HG02642 (cell line): ENCODE data around the gene ZNF148.

Source experiments
- ATAC-seq: cut with Tn5 transposase; IDR thresholded peaks from one replicate; pipeline ENCODE4 v1.9.1; 2021; ENCODE audit warnings: mild to moderate bottlenecking; ENCODE audit not compliant: unreplicated experiment, poor library complexity

Gene ZNF148

GRCh38 chr3:125337506-125337905 is 37.6 kb downstream of the ZNF148 start:
- ATAC-seq = no peak

DNA sequence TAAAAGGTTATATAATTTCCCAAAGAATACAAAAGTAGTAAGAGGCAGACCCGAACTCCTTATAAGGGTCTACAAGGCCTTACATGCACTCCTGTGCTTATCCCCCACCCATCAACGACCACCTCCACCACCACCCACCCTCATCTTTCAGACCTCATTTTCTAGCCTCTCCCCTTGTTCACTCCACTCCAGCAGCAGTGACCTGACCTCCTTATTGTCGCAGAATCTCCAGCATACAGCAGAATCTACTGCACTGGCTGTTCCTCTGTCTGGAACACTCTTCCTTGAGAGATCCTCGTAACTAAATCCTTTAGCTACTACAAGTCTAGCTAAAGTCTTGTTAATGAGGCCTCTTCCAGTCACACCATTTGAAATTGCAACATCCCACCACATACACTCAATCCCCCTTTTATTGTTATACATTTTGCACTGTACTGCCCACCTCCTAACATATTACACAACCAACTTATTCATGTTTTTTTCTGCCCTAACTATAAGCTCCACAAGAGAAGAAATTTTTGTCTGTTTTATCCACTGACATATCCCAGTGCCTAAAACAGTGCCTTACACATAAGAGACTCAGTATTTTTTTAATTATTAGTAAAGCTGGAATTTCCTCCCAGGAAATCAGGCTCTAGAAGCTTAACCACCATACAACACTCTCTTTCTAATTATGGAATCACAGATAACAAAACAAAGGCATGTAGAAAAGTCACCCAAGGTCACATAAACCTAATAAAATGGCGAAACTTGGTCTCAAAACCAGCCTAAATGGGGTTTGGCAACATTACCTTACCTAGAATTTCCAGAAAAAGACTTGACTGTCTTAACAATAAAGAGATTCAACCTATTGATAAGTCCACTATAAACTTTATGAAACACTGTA is 40.2 kb downstream of the ZNF148 start:
- no peak for ATAC-seq

DNA sequence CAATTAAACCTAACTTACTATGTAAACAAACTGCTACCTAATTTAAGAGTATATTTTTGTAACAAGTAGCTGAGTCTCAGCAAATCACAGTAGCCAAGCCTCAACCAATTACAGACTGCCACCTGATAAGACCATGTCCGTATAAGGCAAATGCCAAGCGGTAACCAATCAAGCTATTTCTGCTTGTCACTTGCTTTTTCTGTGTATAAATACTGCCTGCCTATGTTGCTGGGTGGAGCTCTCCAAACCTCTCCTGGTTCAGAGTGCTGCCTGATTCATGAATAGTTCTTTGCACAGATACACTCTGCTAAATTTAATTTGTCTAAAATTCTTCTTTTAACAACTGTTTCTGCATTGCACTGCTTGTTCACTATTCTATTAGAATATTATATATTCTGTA is 42.6 kb downstream of the ZNF148 start:
- no peak for ATAC-seq

- no peak for ATAC-seq
Measured at GRCh38 chr3:125331243-125331642, 43.9 kb downstream of the ZNF148 start.

DNA sequence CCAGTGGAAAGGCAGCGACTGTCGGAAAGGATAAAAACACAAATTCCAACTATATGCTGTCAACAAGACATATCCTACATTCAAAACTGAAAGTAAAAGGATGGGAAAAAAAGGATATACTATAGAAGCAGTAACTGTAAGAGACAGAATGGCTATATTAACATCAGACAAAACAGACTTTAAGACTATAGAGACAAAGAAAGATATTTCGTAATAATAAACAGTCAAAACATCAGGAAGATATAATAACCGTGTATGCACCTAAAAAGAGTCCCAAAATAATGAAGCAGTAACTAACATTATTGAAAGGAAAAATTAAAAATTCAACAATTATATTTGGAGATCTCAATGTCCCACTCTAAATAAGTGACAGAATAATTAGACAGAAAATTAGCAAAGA is 48.2 kb downstream of the ZNF148 start:
- ATAC-seq = no peak

GRCh38 chr3:125325746-125326145 is 49.4 kb downstream of the ZNF148 start:
- ATAC-seq = no peak

DNA sequence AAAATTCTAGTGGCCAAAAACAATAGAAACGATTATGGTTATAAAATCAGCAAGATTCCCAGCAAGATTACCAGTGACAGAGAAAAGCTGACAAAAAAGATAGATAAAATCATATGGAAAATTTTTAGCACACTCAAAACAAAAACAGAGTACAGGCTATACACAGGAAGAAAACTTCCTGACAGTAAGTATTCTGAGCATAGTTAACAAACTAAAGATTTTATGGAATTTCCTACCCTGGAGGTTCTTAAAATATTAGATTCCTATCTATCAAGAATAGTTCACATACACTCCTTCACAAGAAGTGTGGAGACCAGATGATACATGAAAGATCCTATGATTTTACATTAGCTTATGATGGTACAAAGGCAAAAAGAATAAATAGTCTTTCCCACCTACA is 50.8 kb downstream of the ZNF148 start:
- ATAC-seq = no peak

DNA sequence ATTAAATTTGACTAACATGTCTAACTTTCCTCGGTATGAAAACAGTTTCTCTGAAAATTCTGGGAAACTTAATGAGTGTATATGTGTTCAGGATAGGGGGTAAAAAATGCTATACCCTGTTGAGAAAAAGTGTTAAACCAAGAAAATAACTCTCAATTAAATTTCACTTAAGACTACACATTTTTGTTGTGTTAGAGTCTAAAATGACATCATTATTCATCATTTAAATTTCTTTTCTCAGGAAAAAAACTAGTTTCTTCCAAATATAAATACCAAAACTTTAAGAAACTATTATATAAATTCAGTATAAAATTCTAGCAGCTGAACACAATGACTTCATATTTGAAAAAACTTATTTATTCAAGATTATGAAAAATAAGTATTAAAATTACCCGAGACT is 52.2 kb downstream of the ZNF148 start:
- no peak for ATAC-seq

- ATAC-seq = no peak
Measured at GRCh38 chr3:125322166-125322565, 53.0 kb downstream of the ZNF148 start.

GRCh38 chr3:125319765-125320164 is 55.4 kb downstream of the ZNF148 start:
- no peak for ATAC-seq

GRCh38 chr3:125318871-125319270 is 56.3 kb downstream of the ZNF148 start:
- ATAC-seq = no peak

GRCh38 chr3:125318167-125318865 is 56.8 kb downstream of the ZNF148 start:
- no peak for ATAC-seq

DNA sequence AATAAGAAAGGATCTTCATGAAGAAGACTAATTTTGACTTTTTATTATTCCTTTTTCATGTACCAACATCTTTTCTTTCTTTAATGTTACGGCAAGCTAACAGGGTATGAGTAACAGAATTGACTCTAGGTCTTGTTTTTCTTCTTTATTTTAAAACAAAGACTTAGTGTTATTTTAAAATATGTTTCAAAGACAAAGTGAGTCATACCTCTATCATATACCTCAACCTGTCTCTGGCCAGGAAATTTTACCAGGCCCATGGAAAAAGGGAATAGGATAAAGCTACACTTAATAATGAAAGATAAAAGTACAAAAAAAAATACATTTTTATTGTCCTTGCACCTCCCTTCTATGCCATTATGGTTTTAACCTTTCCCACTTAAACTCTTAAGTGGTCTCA is 57.4 kb downstream of the ZNF148 start:
- ATAC-seq = no peak

DNA sequence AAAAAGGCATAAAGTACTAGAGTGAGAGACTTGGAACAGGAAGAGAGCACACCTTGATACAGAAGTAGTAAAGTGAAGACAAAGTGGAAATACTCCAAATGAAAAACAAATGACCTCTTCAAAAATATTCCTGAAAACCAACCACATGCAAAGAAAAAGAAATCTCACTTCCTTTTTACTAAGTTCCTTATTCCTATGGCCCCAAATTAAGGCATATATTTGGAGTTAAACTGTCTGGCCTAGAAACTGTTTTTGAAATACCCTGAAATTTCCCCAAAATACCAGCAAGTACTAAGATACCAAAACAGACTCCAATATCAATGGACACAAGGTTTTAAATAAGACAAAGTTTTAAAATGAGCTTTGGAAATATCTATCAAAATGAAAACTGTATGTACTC is 58.2 kb downstream of the ZNF148 start:
- no peak for ATAC-seq

- ATAC-seq = no peak
Measured at GRCh38 chr3:125316246-125316645, 58.9 kb downstream of the ZNF148 start.

- no peak for ATAC-seq
Measured at GRCh38 chr3:125313060-125313635, 62.0 kb downstream of the ZNF148 start.

- ATAC-seq = no peak
Measured at GRCh38 chr3:125310623-125311081, 64.5 kb downstream of the ZNF148 start.

GRCh38 chr3:125309476-125309875 is 65.6 kb downstream of the ZNF148 start:
- ATAC-seq = no peak

DNA sequence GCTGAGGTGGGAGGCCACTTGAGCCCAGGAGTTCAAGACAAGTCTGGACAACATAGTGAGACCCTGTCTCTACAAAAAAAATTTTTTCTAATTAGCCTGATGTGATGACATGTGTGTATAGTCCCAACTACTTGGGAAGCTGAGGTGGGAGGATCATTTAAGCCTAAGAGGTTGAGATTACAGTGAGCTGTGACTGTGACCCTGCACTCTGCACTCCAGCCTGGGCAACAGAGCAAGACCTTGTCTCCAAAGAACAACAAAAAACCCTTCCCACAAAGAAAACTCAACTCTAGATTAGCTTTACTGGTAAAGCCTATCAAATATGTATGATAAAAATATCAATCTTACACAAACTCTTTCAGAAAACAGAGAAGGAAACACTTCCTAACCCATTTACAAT is 68.5 kb downstream of the ZNF148 start:
- ATAC-seq = no peak

- no peak for ATAC-seq
Measured at GRCh38 chr3:125302932-125303331, 72.2 kb downstream of the ZNF148 start.

- no peak for ATAC-seq
Measured at GRCh38 chr3:125300416-125300815, 74.7 kb downstream of the ZNF148 start.
